Keratinocyte (primary cell): ENCODE data around the gene LMOD2.

Source experiments
- CTCF ChIP-seq, 3 experiments: IDR thresholded peaks in 1 of 3; conservative IDR thresholded peaks in 1 of 3; optimal IDR thresholded peaks in 1 of 3; 2 replicates in 2 of 3; 3 replicates in 1 of 3; pipeline versions ENCODE3 to v1.5.1; 2011; ENCODE audit warnings: low read length in 3 of 3, mild to moderate bottlenecking in 3 of 3, moderate library complexity in 2 of 3, control low read depth in 1 of 3, inconsistent platforms in 1 of 3; ENCODE audit not compliant: insufficient read depth in 2 of 3; ENCODE audit errors: extremely low read depth in 1 of 3
- EZH2 ChIP-seq: IDR thresholded peaks from one replicate; pipeline ENCODE4 v1.6.1; 2012; ENCODE audit warnings: inconsistent platforms, mild to moderate bottlenecking, low read length, moderate library complexity

GRCh38 chr7:123681561-123681960 is 25.9 kb downstream of the LMOD2 start:
- TF ChIP-seq CTCF (optimal IDR thresholded peaks at IDR 0.05 in 1 of 3, IDR thresholded peaks at IDR 0.05 in 1 of 3, conservative IDR thresholded peaks at IDR 0.05 in 1 of 3; ENCODE audit: extremely low read depth in 1 of 3, insufficient read depth in 2 of 3, low read length in 3 of 3) (no peak), EZH2 (no peak)
